SU-DHL-6 (cell line): ENCODE data around the gene PLAAT4.

ENCODE experiments used
- H2AFZ ChIP-seq: fragments of 200-600 bp; sonication (generic); 2 replicates; pipeline ENCODE4 v1.6.1; 2014; ENCODE audit warnings: low read depth, mild to moderate bottlenecking, moderate library complexity, mixed read lengths, antibody characterized with exemption, low read length; ENCODE audit not compliant: severe bottlenecking
- H3F3A ChIP-seq: fragments of 200-600 bp; shearing (Covaris generic); 2 replicates; pipeline ENCODE4 v1.6.0; 2016; ENCODE audit warnings: antibody characterized with exemption, mild to moderate bottlenecking; ENCODE audit not compliant: insufficient read depth
- H3K27ac ChIP-seq: fragments of 200-600 bp; sonication (generic); 2 replicates; pipeline ENCODE4 v1.5.1; 2016; ENCODE audit warnings: low read depth, mild to moderate bottlenecking, low read length, moderate library complexity, mixed read lengths
- H3K27me3 ChIP-seq: fragments of 200-600 bp; sonication (generic), shearing (Covaris generic); 2 replicates; pipeline ENCODE4 v1.6.0; 2014; ENCODE audit warnings: mild to moderate bottlenecking, low read length
- H3K36me3 ChIP-seq: fragments of 200-600 bp; sonication (generic); 2 replicates; pipeline ENCODE4 v1.6.1; 2014; ENCODE audit warnings: mild to moderate bottlenecking, low read length, mixed read lengths
- H3K4me2 ChIP-seq: fragments of 300-600, 200-600 bp; shearing (Covaris generic), sonication (generic); 2 replicates; pipeline ENCODE4 v1.6.0; 2014; ENCODE audit warnings: low read length, low read depth, mild to moderate bottlenecking; ENCODE audit not compliant: poor library complexity, severe bottlenecking
- H3K4me3 ChIP-seq: fragments of 200-600 bp; sonication (generic); 2 replicates; pipeline ENCODE4 v1.5.1; 2014; ENCODE audit warnings: antibody characterized with exemption, low read length, mild to moderate bottlenecking, mixed read lengths; ENCODE audit not compliant: insufficient read depth, poor library complexity, severe bottlenecking
- H3K79me2 ChIP-seq: fragments of 200-600 bp; sonication (generic); 2 replicates; pipeline ENCODE4 v1.6.1; 2014; ENCODE audit warnings: mild to moderate bottlenecking, low read length, moderate library complexity; ENCODE audit not compliant: insufficient read depth
- H3K9ac ChIP-seq: fragments of 200-600 bp; sonication (generic); 2 replicates; pipeline ENCODE4 v1.7.0; 2014; ENCODE audit warnings: mild to moderate bottlenecking, low read length
- H3K9me2 ChIP-seq: fragments of 200-600 bp; sonication (generic); replicated peaks from 2 replicates; pipeline ENCODE4 v1.6.1; 2014; ENCODE audit warnings: low read length; ENCODE audit not compliant: insufficient read depth
- H3K9me3 ChIP-seq: fragments of 200-600 bp; sonication (generic); 2 replicates; pipeline ENCODE4 v1.6.1; 2014; ENCODE audit warnings: low read length, mixed read lengths; ENCODE audit not compliant: insufficient read depth
- H4K20me1 ChIP-seq: fragments of 200-600 bp; sonication (generic); 2 replicates; pipeline ENCODE4 v1.6.1; 2014; ENCODE audit warnings: low read depth, mild to moderate bottlenecking, antibody characterized with exemption, low read length, moderate library complexity, mixed read lengths
- CTCF ChIP-seq: fragments of 200-600 bp; sonication (generic); IDR thresholded peaks from one replicate; pipeline ENCODE4 v1.5.1; 2017; ENCODE audit warnings: antibody characterized with exemption, mild to moderate bottlenecking, low read length, moderate library complexity; ENCODE audit not compliant: insufficient read depth, poor library complexity, severe bottlenecking
- EZH2phosphoT487 ChIP-seq: fragments of 200-600 bp; sonication (generic), shearing (Covaris generic); conservative IDR thresholded peaks from 2 replicates; pipeline ENCODE4 v1.6.1; 2018; ENCODE audit warnings: mild to moderate bottlenecking, antibody characterized with exemption, low read length, moderate library complexity, mixed read lengths

The PLAAT4 gene

GRCh38 chr11:63505857-63506528 is 30.6 kb upstream of the PLAAT4 start, which contains the start of gene LGALS12:
Gene LGALS12, plus strand, starts transcription at chr11:63506084. Its CDS starts 375 bp downstream, at chr11:63506459.
- H3K9ac ChIP-seq = no peak within 1 kb of the TSS
- H3K9me2 ChIP-seq = no peaks in the 10 kb centered on the region
- no peak within 1 kb of the TSS for H3K27ac ChIP-seq
- H3K9me3 ChIP-seq = no peaks in the 10 kb centered on the region
- no peaks in the 10 kb centered on the region for H3K27me3 ChIP-seq
- TF ChIP-seq EZH2phosphoT487 (no peak), CTCF (no peak)
- H3K4me2 ChIP-seq = no peak within 1 kb of the TSS
- no peaks in the 10 kb centered on the region for H3K79me2 ChIP-seq
- no peak within 1 kb of the TSS for H3K4me3 ChIP-seq
- no peaks in the 10 kb centered on the region for H3K36me3 ChIP-seq
- no peak within 1 kb of the TSS for H2AFZ ChIP-seq
- no peaks in the 10 kb centered on the region for H4K20me1 ChIP-seq
- no peaks in the 10 kb centered on the region for H3F3A ChIP-seq

DNA sequence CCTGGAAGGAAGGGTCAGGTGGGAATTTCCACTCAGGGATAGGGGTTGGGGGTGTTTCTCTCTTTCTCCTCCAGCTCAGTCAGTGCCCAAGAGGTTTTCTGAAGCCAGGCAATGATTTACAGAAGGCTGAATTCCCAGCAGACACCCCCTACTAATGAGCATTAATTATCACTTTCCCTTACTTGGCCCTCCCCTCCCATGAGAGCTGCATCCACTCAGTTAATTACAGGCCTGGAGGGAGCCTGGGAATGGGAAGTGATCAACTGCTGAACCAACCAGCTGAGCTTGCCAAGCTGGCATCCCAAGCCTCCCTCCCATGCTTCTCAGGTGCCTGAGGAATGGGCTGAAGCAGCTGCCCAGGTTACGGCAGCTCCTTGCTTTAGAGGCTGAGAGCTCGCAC is 29.7 kb upstream of the PLAAT4 start:
- Histone ChIP-seq H4K20me1 (no peaks in the 10 kb centered on the region), H3K27me3 (no peaks in the 10 kb centered on the region), H2AFZ (no peak overlapping the region), H3K79me2 (no peaks in the 10 kb centered on the region), H3K4me3 (no peak overlapping the region), H3K9me2 (no peaks in the 10 kb centered on the region), H3K9me3 (no peaks in the 10 kb centered on the region), H3K9ac (no peak overlapping the region), H3K4me2 (no peak overlapping the region), H3K36me3 (no peaks in the 10 kb centered on the region), H3K27ac (no peak overlapping the region), H3F3A (no peaks in the 10 kb centered on the region)
- TF ChIP-seq CTCF = no peak
- no peak for TF ChIP-seq EZH2phosphoT487

GRCh38 chr11:63507511-63507910 is 29.1 kb upstream of the PLAAT4 start:
- Histone ChIP-seq H3K4me2 (no peak overlapping the region), H3K9me3 (no peaks in the 10 kb centered on the region)
- TF ChIP-seq EZH2phosphoT487 (no peak), CTCF (no peak)

More at GRCh38 chr11:63507511-63507910, 29.1 kb upstream of the PLAAT4 start:
- no peaks in the 10 kb centered on the region for H3K36me3 ChIP-seq
- no peaks in the 10 kb centered on the region for H3F3A ChIP-seq
- no peaks in the 10 kb centered on the region for H3K9me2 ChIP-seq
- H2AFZ ChIP-seq = no peak overlapping the region
- H4K20me1 ChIP-seq = no peaks in the 10 kb centered on the region
- H3K27me3 ChIP-seq = no peaks in the 10 kb centered on the region
- no peak overlapping the region for H3K4me3 ChIP-seq
- no peaks in the 10 kb centered on the region for H3K79me2 ChIP-seq
- H3K9ac ChIP-seq = no peak overlapping the region
- H3K27ac ChIP-seq = no peak overlapping the region
